Measurements from ENCODE around the gene NPAS2. TPM values are rescaled to one million over a fixed set of nuclear protein-coding genes. Genes with fewer than 3 reads are reported as not detected.

The NPAS2 gene
- total and polyA plus RNA-seq, 2 of the 8 experiments (the other 6 are each of a cell fraction or from before 2014, with no cell fraction given) = 1.8 to 1.9 TPM

- no peak for TF ChIP-seq CHD2 (IDR thresholded peaks at IDR 0.05; ENCODE audit: low read length)
Observed at GRCh38 chr2:100999995-101000394, 180.1 kb downstream of the NPAS2 start (continued).

All from H1 (cell line).